Femur (tissue), 1 donor: ENCODE results near the gene RNASE7.

ENCODE experiments used
- DNase-seq: peaks from one replicate; pipeline ENCODE4 v3.0.0-alpha.2; 2017

Gene RNASE7

DNA sequence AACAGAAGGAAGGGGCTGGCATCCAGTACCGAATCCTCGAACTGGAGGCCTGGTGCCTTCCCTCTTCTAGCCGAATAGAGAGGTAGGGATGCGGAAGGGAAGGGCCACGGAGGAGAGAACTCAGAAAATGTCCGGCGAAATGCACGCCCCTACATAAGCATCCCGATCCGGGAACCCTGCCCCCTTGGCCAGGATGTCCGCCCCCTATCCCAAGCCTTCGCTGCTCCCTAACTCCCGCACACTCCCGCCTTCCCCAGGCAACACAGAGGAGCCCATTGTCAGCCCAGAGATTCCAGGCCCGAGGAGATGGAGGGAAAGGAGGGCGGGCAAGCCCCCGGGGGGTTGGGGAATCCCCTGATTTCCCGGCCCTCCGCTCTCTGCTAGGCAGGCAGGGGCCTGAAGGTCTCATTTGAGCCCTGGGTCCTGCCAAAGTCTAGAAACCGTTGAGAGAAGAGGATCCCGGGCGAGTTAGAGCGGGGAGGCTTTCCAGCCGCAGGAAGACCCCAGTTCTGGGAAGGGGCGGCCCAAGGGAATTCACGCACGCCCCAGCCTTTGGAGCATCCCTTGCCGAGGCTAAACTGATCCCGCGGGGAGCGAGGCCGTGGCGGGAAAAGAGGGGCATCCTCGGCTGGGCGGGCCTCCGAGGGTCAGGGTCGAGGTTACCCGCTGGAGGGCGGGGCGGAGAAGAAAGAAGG lies 27.4 kb downstream of the RNASE7 start:
- peak; percentile 89 for DNase-seq

DNA sequence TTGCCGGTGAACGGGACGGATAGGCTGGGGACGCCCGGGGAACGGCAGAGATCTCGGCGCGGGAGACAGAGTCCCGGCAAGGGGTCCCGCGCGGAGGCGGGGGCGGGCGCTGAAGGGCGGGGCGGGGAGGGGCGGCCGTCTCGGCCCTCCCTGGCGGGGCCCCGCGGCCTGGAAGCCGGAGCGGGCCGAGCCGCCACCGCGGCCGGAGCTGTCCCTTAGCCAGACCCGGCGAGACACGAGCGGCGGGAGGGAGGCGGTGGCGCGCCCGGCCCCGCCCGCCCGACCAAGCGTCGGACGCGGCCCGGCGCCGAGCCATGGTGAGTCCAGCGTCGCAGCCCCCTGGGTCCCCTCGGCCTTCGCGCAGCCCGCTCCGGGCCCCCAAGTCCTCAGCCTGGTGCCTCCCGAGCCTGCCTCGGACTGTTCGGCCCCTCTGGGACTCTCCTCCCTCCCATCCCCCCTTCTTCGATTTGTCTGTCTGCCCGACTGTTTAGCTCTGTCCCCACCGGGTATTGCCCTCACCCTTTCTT lies 28.0 kb downstream of the RNASE7 start, which contains the start of gene ARHGEF40:
TSS of gene ARHGEF40 (plus strand) at position 222 of the 527 bp plus-strand sequence. CDS start at position 315, 93 bp downstream.
- DNase-seq: no peak

DNA sequence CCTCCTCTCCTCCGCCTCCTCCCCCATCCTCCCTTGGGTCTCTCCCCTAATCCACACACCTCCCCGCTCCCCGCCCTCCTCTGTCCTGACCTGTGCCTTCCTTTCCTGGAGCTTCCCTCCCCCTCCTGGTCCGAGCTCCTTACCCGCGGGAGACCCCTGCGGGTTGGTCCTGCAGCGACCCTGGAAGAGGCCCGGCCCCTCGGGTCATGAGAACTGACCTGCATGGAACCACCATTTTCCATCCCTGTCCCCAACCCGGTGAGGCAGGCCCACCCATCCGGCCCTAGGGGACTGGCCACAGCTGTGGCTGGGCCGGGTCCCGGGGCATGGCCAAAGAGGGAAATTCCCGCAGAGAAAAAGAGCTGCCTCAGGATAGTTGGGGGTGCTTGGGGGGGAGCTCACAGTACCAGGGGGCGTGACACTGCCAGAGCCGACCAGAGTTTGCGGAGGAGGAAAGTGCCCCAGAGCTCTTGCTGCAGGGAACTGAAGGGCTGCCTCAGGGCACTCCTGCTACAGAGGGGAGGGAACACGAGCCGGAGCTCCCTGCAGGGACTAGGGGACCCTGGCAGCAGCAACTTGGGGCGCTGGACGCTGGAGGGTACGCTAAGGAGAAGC lies 28.6 kb downstream of the RNASE7 start:
- peak; percentile 77 for DNase-seq

DNA sequence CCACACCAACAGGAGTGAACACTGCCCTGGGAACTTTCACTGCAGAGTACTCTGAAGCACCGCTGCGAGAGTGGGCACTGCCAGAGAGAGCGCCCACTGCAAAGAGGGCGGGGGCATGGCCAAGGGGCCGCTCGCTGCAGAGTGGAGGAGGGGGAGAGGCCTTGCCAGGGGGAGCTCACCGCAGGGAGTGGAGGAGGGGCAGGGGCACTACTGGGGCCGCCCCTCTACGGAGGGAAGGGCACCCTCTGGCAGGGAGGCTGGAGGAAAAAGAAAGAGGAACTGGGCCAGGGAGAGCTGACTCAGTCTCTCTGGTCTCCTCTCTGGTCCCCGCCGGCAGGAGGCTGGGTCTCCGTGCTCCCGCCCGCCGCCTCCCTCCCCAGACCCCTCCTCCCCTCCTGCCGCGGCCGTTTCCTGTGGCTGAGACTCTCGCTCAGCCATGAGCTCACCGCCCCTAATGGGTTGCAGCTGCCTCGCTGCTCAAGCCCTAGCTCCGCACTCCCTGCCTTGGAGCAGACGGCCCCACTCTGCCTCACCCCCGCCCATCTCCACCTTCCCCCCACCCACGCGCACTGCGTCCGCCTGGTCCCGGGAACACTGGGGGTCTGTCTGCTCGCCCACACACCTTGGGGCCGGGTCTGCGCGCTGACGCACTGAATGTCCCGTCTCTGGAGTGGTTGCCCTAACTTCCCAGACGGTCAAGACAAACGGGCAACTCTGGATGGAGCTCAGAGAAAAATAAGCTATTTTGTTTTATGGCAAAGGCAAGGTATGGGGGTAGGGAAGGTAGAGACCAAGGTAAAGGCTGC lies 29.3 kb downstream of the RNASE7 start:
- DNase-seq: peak; percentile 96

DNA sequence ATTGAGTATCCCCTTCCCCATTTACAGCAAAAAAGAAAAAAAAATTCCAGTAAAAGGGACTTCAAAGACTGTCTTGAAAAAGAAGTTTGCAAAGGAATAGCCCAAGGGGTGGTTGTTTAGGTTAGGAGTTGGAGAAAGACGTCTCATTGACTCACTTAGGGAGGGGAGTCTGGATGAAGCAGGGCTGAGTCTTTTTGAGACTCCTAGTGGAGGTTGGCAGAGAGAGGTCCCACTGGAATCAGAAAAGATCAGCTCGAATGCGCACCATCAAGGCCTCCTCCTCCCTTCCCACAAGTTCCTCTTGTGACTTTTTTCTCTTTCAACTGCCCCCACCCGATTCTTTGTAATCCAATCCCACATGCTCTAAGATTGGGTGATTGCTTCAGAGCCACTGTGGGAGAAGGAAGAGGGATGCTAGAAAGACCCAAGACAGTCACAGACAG lies 29.9 kb downstream of the RNASE7 start:
- DNase-seq: peak; percentile 59

DNA sequence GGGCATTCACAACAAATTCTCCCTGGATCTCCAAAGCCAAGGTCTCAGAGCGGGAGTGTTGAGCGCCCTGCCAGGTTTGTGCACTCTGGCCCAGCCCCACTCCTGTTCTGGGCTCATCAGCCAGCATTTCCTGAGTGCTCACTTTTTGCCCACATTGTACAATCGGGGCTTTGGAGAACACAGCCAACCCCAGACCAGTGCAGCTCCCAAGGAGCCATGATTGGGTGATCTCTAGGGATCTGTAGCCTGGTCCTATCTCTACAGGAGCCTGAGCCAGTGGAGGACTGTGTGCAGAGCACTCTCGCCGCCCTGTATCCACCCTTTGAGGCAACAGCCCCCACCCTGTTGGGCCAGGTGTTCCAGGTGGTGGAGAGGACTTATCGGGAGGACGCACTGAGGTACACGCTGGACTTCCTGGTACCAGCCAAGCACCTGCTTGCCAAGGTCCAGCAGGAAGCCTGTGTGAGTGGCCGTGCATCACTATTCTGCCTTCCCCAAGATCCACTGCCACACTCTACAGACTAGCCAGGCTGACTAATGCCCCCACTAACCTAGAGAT lies 30.7 kb downstream of the RNASE7 start:
- no peak for DNase-seq

DNA sequence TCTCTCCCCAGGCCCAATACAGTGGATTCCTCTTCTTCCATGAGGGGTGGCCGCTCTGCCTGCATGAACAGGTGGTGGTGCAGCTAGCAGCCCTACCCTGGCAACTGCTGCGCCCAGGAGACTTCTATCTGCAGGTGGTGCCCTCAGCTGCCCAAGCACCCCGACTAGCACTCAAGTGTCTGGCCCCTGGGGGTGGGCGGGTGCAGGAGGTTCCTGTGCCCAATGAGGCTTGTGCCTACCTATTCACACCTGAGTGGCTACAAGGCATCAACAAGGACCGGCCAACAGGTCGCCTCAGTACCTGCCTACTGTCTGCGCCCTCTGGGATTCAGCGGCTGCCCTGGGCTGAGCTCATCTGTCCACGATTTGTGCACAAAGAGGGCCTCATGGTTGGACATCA lies 31.8 kb downstream of the RNASE7 start:
- DNase-seq: no peak

DNA sequence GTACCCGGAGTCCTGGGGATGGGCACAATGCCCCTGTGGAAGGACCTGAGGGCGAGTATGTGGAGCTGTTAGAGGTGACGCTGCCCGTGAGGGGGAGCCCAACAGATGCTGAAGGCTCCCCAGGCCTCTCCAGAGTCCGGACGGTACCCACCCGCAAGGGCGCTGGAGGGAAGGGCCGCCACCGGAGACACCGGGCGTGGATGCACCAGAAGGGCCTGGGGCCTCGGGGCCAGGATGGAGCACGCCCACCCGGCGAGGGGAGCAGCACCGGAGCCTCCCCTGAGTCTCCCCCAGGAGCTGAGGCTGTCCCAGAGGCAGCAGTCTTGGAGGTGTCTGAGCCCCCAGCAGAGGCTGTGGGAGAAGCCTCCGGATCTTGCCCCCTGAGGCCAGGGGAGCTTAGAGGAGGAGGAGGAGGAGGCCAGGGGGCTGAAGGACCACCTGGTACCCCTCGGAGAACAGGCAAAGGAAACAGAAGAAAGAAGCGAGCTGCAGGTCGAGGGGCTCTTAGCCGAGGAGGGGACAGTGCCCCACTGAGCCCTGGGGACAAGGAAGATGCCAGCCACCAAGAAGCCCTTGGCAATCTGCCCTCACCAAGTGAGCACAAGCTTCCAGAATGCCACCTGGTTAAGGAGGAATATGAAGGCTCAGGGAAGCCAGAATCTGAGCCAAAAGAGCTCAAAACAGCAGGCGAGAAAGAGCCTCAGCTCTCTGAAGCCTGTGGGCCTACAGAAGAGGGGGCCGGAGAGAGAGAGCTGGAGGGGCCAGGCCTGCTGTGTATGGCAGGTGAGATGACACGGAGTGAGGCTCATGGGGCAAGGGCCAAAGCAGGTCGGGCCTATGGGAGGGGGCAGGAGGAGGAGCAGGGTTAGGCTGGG lies 32.5 kb downstream of the RNASE7 start:
- no peak for DNase-seq

DNA sequence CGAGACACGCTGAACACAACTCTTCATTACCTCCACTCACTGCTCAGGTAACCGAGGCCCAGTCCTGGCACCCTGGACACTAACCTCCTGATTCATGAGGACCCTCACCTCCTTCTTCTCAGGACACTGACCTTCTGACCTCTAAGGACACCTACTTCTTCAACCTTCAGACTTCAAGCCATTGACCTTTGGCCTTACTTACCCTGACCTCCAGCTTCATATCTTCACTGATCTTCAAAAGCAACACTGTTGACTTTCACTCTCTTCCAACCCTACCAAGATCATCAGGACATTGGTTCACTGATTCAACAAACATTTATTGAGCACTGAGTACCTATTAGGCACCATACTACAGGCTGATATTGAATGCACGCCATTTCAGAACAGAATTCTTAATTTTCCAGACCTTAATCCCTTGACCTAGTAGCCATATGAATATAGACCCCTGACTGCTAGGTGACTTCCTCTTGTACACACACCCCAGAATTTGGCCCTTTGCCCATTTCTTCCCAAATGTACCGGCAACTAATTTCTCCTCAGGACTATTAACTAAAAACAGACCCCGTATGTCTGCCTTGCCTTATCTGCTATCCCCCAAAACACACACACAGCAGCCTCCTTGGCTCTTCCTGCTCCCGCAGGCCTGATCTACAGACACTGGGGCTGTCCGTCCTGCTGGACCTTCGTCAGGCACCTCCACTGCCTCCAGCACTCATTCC lies 33.7 kb downstream of the RNASE7 start:
- no peak for DNase-seq

DNA sequence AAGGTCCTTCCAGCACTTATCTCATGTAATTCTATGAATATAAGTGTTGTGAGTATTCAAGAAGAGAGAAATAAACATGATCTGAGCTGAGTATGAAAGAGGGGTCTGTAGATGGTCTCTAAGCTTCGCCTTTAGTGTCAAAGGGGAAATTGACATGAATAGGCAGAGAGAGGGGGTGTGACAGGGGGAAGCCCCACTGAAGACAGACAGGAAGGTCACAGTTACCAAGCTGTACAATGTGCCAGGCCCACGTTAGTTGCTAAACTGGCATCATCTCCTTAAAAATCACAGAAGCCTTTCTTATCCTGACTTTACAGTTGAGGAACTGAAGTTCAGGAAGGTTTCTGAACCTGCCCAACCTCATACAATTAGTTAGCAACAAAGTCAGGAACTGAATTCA lies 35.5 kb downstream of the RNASE7 start:
- no peak for DNase-seq

DNA sequence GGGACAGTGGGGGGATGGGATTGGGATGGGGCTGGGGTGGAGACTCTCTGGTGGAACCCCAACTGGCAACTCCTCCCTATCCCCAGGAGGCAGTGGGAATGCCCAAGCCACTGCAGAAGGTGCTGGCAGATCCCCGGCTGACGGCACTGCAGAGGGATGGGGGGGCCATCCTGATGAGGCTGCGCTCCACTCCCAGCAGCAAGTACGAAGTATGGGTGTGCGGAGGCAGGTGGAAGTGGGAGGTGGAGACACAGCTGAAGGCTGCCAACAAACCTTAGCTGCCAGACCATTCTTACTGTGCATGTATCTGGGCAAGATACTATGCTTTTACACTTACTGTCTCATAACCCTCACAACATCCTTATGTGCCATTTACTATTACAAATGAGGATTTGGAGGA lies 36.1 kb downstream of the RNASE7 start:
- no peak for DNase-seq

DNA sequence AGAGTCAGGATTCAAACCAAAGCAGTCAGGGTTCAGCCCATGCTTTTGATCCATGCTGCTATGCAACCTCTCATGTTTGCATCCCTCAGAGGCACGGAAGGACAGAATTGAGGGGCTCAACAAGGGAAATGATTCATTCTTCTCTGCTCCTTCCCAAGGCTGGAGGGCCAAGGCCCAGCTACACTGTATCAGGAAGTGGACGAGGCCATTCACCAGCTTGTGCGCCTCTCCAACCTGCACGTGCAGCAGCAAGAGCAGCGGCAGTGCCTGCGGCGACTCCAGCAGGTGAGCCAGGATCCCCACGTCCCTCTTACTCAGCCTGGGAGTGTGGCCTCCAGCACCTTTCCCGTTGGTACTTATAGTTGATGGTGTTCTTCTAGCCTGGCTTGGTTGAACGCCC lies 36.6 kb downstream of the RNASE7 start:
- no peak for DNase-seq

DNA sequence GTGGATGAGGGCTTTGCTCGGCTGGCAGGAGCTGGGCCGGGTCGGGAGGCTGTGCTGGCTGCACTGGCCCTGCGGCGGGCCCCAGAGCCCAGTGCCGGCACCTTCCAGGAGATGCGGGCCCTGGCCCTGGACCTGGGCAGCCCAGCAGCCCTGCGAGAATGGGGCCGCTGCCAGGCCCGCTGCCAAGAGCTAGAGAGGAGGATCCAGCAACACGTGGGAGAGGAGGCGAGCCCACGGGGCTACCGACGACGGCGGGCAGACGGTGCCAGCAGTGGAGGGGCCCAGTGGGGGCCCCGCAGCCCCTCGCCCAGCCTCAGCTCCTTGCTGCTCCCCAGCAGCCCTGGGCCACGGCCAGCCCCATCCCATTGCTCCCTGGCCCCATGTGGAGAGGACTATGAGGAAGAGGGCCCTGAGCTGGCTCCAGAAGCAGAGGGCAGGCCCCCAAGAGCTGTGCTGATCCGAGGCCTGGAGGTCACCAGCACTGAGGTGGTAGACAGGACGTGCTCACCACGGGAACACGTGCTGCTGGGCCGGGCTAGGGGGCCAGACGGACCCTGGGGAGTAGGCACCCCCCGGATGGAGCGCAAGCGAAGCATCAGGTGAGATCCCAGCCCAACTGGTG lies 39.5 kb downstream of the RNASE7 start:
- no peak for DNase-seq

DNA sequence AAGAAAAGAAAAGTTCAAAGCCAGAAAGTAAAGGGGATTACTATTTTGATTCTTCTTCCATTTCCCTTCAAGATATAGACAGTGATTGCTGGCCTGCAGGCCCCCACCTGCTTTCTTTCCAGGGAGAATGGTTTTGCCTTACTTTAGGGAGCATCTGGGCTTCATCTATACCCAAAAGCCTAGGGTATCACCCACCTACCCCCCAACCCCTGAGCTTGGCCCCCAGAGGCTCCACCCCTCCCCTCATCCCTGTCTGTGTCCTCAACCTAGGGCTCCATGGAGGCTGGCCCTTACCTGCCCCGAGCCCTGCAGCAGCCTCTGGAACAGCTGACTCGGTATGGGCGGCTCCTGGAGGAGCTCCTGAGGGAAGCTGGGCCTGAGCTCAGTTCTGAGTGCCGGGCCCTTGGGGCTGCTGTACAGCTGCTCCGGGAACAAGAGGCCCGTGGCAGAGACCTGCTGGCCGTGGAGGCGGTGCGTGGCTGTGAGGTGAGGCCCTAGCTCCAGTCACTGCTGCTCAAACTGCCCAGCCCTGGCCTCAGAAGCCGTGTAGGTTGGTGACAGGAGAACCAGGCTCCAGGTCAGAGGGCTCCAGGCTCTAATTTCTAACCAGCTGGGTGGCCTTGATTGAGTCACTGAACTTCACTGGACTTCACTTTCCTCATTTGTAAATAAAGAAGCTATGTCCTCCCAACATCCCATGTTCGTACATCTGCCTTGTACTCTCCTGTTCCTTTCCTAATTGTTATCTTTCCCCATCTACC lies 41.6 kb downstream of the RNASE7 start:
- no peak for DNase-seq

DNA sequence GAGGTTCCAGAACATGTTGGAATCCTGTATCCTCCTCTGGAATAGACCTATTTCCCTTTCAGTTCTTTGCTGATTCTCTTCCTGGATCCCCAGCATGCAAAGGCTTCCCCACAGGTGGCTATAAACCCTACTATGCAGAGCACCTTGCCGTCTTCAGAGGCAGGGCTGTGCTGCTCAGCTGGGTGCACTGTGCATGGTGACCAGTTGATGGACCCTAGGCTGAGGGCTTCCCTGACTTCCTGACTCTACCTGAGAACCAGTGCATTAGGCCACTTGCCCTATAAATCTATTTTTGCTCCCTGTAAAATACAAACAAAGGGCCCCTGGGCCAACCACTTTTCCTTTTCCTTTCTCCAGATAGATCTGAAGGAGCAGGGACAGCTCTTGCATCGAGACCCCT lies 42.2 kb downstream of the RNASE7 start:
- DNase-seq: no peak

DNA sequence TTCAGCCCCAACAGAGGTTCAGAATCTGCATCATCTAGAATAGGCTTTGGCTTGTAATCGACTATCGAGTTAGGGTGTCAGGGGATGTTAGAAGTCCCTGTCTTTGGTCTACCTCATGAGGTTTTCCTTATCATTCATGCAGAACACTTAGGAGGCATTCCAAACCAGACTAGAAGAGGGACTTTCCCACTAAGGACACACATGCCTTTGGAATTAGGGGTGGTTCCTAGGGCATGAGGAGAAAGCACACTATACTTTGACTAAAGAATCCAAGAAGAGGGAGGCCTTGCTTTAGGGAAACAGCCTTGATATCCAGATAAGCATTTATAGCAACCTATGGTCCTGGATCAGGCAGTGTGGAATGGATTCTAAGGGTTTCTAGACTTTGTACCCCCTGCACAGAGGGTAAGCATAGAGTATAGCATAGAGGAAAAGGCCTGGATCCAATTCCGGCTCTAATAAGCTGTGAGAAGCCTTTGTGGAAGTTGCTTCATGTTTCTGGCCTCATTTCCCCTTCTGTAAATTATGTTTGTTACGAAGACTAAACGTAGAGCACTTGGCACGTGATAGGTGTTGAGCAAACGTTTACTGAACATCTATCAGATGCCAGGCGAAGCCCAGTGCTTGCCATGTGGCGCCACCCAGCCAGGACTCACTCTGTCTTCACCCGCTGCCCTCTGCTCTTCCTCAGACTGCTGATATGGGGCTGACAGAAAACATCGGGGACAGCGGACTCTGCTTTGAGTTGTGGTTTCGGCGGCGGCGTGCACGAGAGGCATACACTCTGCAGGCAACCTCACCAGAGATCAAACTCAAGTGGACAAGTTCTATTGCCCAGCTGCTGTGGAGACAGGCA lies 43.1 kb downstream of the RNASE7 start:
- DNase-seq: no peak

DNA sequence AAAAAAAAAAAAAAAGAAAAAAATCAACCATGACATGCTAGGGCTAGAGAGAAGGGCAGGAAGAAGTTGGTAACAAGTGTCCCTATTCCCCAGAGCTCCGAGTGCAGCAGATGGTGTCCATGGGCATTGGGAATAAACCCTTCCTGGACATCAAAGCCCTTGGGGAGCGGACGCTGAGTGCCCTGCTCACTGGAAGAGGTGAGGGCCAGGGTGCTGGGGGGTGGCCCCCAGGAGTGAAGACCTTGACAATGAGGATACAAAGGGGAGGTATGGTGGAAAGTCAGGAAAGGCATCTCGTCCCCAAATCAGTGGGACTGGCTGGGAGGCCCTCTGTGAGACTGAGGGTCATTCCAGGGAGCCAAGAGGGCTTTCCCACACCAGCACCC lies 44.7 kb downstream of the RNASE7 start:
- DNase-seq: no peak

DNA sequence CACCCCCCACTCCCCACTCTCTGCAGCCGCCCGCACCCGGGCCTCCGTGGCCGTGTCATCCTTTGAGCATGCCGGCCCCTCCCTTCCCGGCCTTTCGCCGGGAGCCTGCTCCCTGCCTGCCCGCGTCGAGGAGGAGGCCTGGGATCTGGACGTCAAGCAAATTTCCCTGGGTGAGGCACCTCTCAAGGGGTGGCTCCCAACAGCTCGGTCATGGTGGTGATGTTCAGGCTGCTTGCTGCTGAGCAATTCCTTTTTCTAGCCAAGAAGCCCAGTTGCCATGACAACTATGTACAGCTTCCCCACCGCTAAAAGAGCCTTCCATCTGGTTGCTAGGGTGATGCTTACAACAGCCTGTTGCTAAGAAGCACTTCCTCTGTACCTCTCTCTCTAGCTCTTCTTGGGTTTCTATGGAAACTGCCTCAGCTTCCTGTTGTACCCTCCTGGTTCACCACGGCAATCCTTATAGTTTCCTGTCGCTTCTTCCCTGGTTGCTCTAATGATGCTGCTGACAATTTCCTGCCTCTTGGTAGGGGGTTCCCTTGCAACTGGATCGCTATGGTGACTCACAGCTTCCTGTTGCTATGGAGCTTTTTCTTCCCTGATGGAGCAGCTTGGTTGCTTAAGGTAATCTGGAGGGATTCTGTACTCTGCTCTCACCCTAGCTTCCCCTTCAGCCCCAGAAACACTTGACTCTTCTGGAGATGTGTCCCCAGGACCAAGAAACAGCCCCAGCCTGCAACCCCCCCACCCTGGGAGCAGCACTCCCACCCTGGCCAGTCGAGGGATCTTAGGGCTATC lies 45.3 kb downstream of the RNASE7 start:
- peak; percentile 72 for DNase-seq
